GM12878 (cell line): ENCODE measurements around the gene NFIL3. TPM values are rescaled to one million over a fixed set of nuclear protein-coding genes. Genes with fewer than 3 reads are reported as not detected.

Experiments
- ATAC-seq: fragments of 200-7000 bp; cut with Tn5 transposase; 3 replicates; pipeline ENCODE4 v1.9.1; 2020; ENCODE audit warnings: mild to moderate bottlenecking, moderate library complexity
- BruUV-seq: library from RNA; stranded (reverse); fragments of 400-500 nt; replicated peaks from 2 replicates; lab custom pipeline; 2021; lab: Mats Ljungman, UMichigan
- CTCF ChIA-PET: fragments of 300-600 bp; sonication (Branson Sonifier 250); formaldehyde crosslinking; extraction: SDS; loops from one replicate; lab custom pipeline; 2021; ENCODE audit warnings: inconsistent platforms; lab: Yijun Ruan, JAX
- POLR2A ChIA-PET: fragments of 350-600 bp; formaldehyde crosslinking; extraction: SDS; loops from one replicate; lab custom pipeline; 2021; ENCODE audit warnings: inconsistent platforms; lab: Charles Lee
- RAD21 ChIA-PET: fragments of 300-600 bp; sonication (Branson Sonifier 250); formaldehyde crosslinking; loops from one replicate; lab custom pipeline; 2023; ENCODE audit warnings: antibody characterized with exemption; ENCODE audit not compliant: unreplicated experiment; lab: Charles Lee
- SMC1A ChIA-PET: fragments of 300-600 bp; sonication (Branson Sonifier 250); formaldehyde crosslinking; loops from one replicate; lab custom pipeline; 2023; ENCODE audit not compliant: unreplicated experiment, uncharacterized antibody; lab: Charles Lee
- DNase-seq: peaks from one replicate; pipeline ENCODE4 v3.0.0-alpha.2; 2011; ENCODE audit warnings: low read depth, low spot score
- FAIRE-seq: peaks from 3 replicates; lab custom pipeline; 2011; peaks lifted over from hg19 to GRCh38; lab: Jason Lieb, UNC
- H2AFZ ChIP-seq: 2 replicates; pipeline ENCODE4 v1.6.0; 2011; ENCODE audit warnings: low read depth, low read length, control low read depth; ENCODE audit not compliant: control insufficient read depth
- H3K27ac ChIP-seq: 2 replicates; pipeline ENCODE4 v1.5.1; 2011; ENCODE audit warnings: control low read depth; ENCODE audit not compliant: control insufficient read depth, insufficient read depth
- H3K27me3 ChIP-seq, 2 experiments: replicated peaks in 1 of 2; 2 replicates each; pipeline versions ENCODE4 v1.6.0 to v1.6.1; 2011; ENCODE audit warnings: low read length in 1 of 2; ENCODE audit not compliant: control insufficient read depth in 2 of 2, insufficient read depth in 2 of 2
- H3K36me3 ChIP-seq, 2 experiments: 2 replicates each; pipeline ENCODE4 v1.5.1; 2011; ENCODE audit warnings: low read length in 1 of 2; ENCODE audit not compliant: control insufficient read depth in 2 of 2, insufficient read depth in 2 of 2
- H3K4me1 ChIP-seq: 2 replicates; pipeline ENCODE4 v1.6.1; 2011; ENCODE audit warnings: mild to moderate bottlenecking, low read length, moderate library complexity, mixed read lengths; ENCODE audit not compliant: control insufficient read depth, insufficient read depth
- H3K4me2 ChIP-seq: 2 replicates; pipeline ENCODE4 v1.6.0; 2011; ENCODE audit warnings: control low read depth; ENCODE audit not compliant: control insufficient read depth, insufficient read depth
- H3K4me3 ChIP-seq: fragments of 200-600 bp; sonication (generic); 2 replicates; pipeline ENCODE4 v1.5.1; 2016
- H3K79me2 ChIP-seq: 2 replicates; pipeline ENCODE4 v1.6.0; 2011; ENCODE audit warnings: low read length; ENCODE audit not compliant: control insufficient read depth, insufficient read depth
- H3K9ac ChIP-seq: 2 replicates; pipeline ENCODE4 v1.8.0; 2011; ENCODE audit warnings: low read length, control low read depth, mixed read lengths; ENCODE audit not compliant: control insufficient read depth, insufficient read depth
- H3K9me3 ChIP-seq: replicated peaks from 3 replicates; pipeline ENCODE4 v1.5.1; 2011; ENCODE audit warnings: mild to moderate bottlenecking, low read length; ENCODE audit not compliant: control insufficient read depth, insufficient read depth
- H4K20me1 ChIP-seq: 2 replicates; pipeline ENCODE4 v1.6.0; 2011; ENCODE audit not compliant: control insufficient read depth, insufficient read depth
- MTA3 ChIP-seq: IDR thresholded peaks from 2 replicates; pipeline ENCODE4 v1.6.1; 2012; ENCODE audit warnings: low read length, inconsistent platforms, borderline replicate concordance
- STAT1 ChIP-seq: fragments of 450-650 bp; conservative IDR thresholded peaks from 2 replicates; pipeline ENCODE4 v1.6.1; 2014; ENCODE audit warnings: antibody characterized with exemption, mild to moderate bottlenecking
- YBX1 ChIP-seq: fragments of 450-650 bp; IDR thresholded peaks from 2 replicates; pipeline ENCODE4 v1.6.1; 2016; ENCODE audit warnings: antibody characterized with exemption
- ZNF24 ChIP-seq: fragments of 450-650 bp; IDR thresholded peaks from 2 replicates; pipeline ENCODE4 v1.6.1; 2017; ENCODE audit warnings: antibody characterized with exemption, mild to moderate bottlenecking
- WGBS: methylation state at CpG from one replicate; pipeline ENCODE4 v1.1.6; 2016; ENCODE audit warnings: low lambda C conversion rate; ENCODE audit not compliant: insufficient replicate concordance, insufficient coverage; ENCODE audit errors: missing lambda C conversion rate; 5-methylcytosine and 5-hydroxymethylcytosine counted together
- in situ Hi-C: fragments of 300-500 bp; cut with MboI; formaldehyde crosslinking; loops from 9 replicates; pipeline ENCODE4 v1.14.3; 2018; ENCODE audit warnings: mixed read lengths
- intact Hi-C: fragments of 100-400 bp; cut with micrococcal nuclease; formaldehyde crosslinking; loops from one replicate; pipeline ENCODE4 v1.14.2; 2022; ENCODE audit not compliant: unreplicated experiment
- polyA plus RNA-seq, 11 experiments: library from polyadenylated mRNA; depleted of rRNA in 4 of 11; unstranded in 6 of 11; stranded (reverse) in 5 of 11; fragments of >200 nt; fragmentation: Nextera tagmentation in 4 of 11; fragmentation: Illumina TruSeq in 1 of 11; extraction: Ambion mirVana in 4 of 11; extraction: Trizol in 1 of 11; gene quantifications; 1 replicate in 1 of 11; 2 replicates in 10 of 11; pipeline versions ENCODE4 v1.2.1 to v1.2.3, GENCODE V29; 2011 to 2016; ENCODE audit warnings: inconsistent platforms in 2 of 11, missing spikeins in 2 of 11, low read depth in 1 of 11
- total RNA-seq, 4 experiments: library from RNA; depleted of rRNA in 3 of 4; stranded (reverse); fragments of >200 nt in 3 of 4; fragmentation: Illumina TruSeq in 1 of 4; extraction: Trizol in 1 of 4; gene quantifications; 2 replicates each; pipeline versions ENCODE4 v1.2.1 to v1.2.3, GENCODE V29; 2013 to 2021
- TF ChIP-seq, protein P1 (sequence below): fragments of 450-650 bp; conservative IDR thresholded peaks from 2 replicates; pipeline ENCODE4 v1.6.1; 2017; ENCODE audit warnings: mild to moderate bottlenecking, moderate library complexity

NFIL3 gene
- total and polyA plus RNA-seq, 10 of the 15 experiments (the other 5 are each of a cell fraction or from before 2014, with no cell fraction given), result 0.18 to 1.0 (median 0.36) TPM; not detected in 3

DNA sequence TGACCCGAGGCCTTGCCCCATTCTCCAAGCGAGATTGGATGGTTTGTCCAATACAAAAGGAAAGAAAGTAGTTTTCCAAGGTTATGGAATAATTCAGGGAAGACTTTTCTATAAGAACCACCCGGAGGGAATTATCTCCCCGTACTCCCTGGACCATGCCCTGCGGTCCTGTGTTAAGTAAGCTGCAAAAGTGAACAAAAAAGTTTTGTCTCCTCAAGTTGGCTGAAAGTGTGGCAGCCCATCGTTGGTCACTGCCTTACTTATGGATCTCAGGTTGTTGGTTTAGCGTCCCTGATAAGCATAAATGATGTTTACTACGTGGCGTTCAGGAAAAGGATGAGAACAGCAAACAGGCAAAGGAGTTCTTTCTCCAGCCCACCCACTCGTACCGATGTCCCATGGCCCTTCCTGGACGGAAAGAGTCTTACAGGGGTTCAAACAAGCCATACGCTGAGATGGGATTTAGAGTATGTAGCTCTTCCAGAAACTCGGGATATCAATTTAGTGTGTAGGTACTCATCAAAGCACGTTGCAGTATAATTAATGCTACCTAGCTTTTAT, 61.5 kb downstream of the NFIL3 start:
- peak overlapping the region; percentile 83 for H2AFZ ChIP-seq
- intact Hi-C loops (no loop called here), in situ Hi-C loops (no loop called here)
- no peak overlapping the region for H3K4me3 ChIP-seq
- H3K27me3 ChIP-seq, result 0 out of 4 replicates have a peak, but pooled peaks cover 0 to 2% of the 10 kb centered on the region in 2 experiments
- H3K79me2 ChIP-seq, result peaks cover 13% of the 10 kb centered on the region
- H3K9ac ChIP-seq, result no peak overlapping the region
- ATAC-seq, result no peak
- H3K9me3 ChIP-seq, result peaks cover 4% of the 10 kb centered on the region; the same call in 1 of the 3 replicates
- FAIRE-seq, result peak; percentile 88
- POLR2A ChIA-PET, result no interaction called here
- H3K4me1 ChIP-seq, result peaks cover 26% of the 10 kb centered on the region
- H4K20me1 ChIP-seq, result no peaks in the 10 kb centered on the region; the same call in 1 of the 2 replicates
- no TSS peak for BruUV-seq
- H3K27ac ChIP-seq, result no peak overlapping the region
- 62% methylated on average over 14 of the region's 15 CpGs for WGBS
- SMC1A ChIA-PET, result interaction anchor here (1.0 kb wide), 1 partner anchor 10 kb away, joined by 3 read pairs; no protein-coding TSS in a partner anchor
- RAD21 ChIA-PET, result interaction anchor here (1.7 kb wide), 1 partner anchor 62 kb away, joined by 6 read pairs; the partner anchor contains the start of gene NFIL3
- TF ChIP-seq STAT1 (no peak), YBX1 (no peak), ZNF24 (no peak), MTA3 (no peak)
- TF ChIP-seq, protein P1, sequence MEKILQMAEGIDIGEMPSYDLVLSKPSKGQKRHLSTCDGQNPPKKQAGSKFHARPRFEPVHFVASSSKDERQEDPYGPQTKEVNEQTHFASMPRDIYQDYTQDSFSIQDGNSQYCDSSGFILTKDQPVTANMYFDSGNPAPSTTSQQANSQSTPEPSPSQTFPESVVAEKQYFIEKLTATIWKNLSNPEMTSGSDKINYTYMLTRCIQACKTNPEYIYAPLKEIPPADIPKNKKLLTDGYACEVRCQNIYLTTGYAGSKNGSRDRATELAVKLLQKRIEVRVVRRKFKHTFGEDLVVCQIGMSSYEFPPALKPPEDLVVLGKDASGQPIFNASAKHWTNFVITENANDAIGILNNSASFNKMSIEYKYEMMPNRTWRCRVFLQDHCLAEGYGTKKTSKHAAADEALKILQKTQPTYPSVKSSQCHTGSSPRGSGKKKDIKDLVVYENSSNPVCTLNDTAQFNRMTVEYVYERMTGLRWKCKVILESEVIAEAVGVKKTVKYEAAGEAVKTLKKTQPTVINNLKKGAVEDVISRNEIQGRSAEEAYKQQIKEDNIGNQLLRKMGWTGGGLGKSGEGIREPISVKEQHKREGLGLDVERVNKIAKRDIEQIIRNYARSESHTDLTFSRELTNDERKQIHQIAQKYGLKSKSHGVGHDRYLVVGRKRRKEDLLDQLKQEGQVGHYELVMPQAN, result no peak
- no peak for DNase-seq
- peak overlapping the region; percentile 76 for H3K4me2 ChIP-seq
- H3K36me3 ChIP-seq, result no peaks in the 10 kb centered on the region
- CTCF ChIA-PET, result interaction anchor here (1.5 kb wide), 1 partner anchor 447 kb away, joined by 5 read pairs; no protein-coding TSS in a partner anchor
